A549 (cell line): Measurements from ENCODE around the gene BPI. TPM values are rescaled to one million over a fixed set of nuclear protein-coding genes. Genes with fewer than 3 reads are reported as not detected.

ENCODE experiments used
- ATAC-seq, 2 experiments: fragments of 200-7000 bp in 1 of 2; fragments of >200 bp in 1 of 2; cut with Nextera tagmentation in 1 of 2; cut with Tn5 transposase in 1 of 2; 3 replicates each; pipeline versions ENCODE4 v1.8.0 to v1.9.1; 2018 to 2020; ENCODE audit warnings: mild to moderate bottlenecking in 1 of 2, moderate library complexity in 1 of 2
- CTCF ChIA-PET: fragments of 300-600 bp; sonication (Branson Sonifier 250); formaldehyde crosslinking; extraction: SDS; loops from one replicate; lab custom pipeline; 2021; ENCODE audit warnings: antibody characterized with exemption, inconsistent platforms; lab: Yijun Ruan, JAX
- POLR2A ChIA-PET: fragments of 350-600 bp; formaldehyde crosslinking; extraction: SDS; loops from one replicate; lab custom pipeline; 2021; ENCODE audit warnings: antibody characterized with exemption, inconsistent platforms; lab: Yijun Ruan, JAX
- DNase-seq, 2 experiments: peaks; one replicate each; pipeline versions ENCODE4 v3.0.0 to v3.0.0-alpha.2; 2011 to 2016; ENCODE audit warnings: low read depth in 1 of 2, low spot score in 1 of 2
- FAIRE-seq: peaks from 2 replicates; lab custom pipeline; 2011; peaks lifted over from hg19 to GRCh38; lab: Jason Lieb, UNC
- H3K27ac ChIP-seq, 2 experiments: fragments of >200 bp; sonication (Bioruptor Twin); formaldehyde crosslinking; 3 replicates each; pipeline ENCODE4 v1.5.1; 2016 to 2017
- H3K4me1 ChIP-seq: fragments of >200 bp; sonication (Bioruptor Twin); formaldehyde crosslinking; 3 replicates; pipeline ENCODE4 v1.6.1; 2016
- H3K4me2 ChIP-seq: fragments of >200 bp; sonication (Bioruptor Twin); formaldehyde crosslinking; 3 replicates; pipeline ENCODE4 v1.6.1; 2016
- H3K4me3 ChIP-seq: fragments of >200 bp; sonication (Bioruptor Twin); formaldehyde crosslinking; 3 replicates; pipeline ENCODE4 v1.5.1; 2016
- H3K9me3 ChIP-seq: fragments of >200 bp; sonication (Bioruptor Twin); formaldehyde crosslinking; 3 replicates; pipeline ENCODE4 v1.6.1; 2016
- CBX8 ChIP-seq: fragments of 200-600 bp; sonication (generic); IDR thresholded peaks from 2 replicates; pipeline ENCODE4 v1.6.1; 2016
- CEBPB ChIP-seq, 2 experiments: fragments of >200 bp in 1 of 2; sonication (Bioruptor Twin) in 1 of 2; formaldehyde crosslinking in 1 of 2; IDR thresholded peaks; 2 replicates each; pipeline ENCODE4 v1.6.1; 2012 to 2016
- E2F6 ChIP-seq: IDR thresholded peaks from 2 replicates; pipeline ENCODE4 v1.6.1; 2012; ENCODE audit warnings: low read depth, borderline replicate concordance
- EHF ChIP-seq: fragments of 250-450 bp; sonication (Bioruptor Pico); IDR thresholded peaks from 2 replicates; pipeline ENCODE4 v1.5.0; 2020; ENCODE audit warnings: mild to moderate bottlenecking
- EHMT2 ChIP-seq: fragments of 200-600 bp; sonication (generic); IDR thresholded peaks from 2 replicates; pipeline ENCODE4 v1.6.1; 2016; ENCODE audit warnings: antibody characterized with exemption, low read depth, mild to moderate bottlenecking, moderate library complexity
- ELK1 ChIP-seq: fragments of 150-350 bp; IDR thresholded peaks from 2 replicates; pipeline ENCODE4 v1.6.1; 2014; ENCODE audit warnings: low read depth, mild to moderate bottlenecking, low read length
- EP300 ChIP-seq, 2 experiments: fragments of >200 bp; sonication (Bioruptor Twin); formaldehyde crosslinking; IDR thresholded peaks; 2 replicates in 1 of 2; 3 replicates in 1 of 2; pipeline ENCODE4 v1.6.1; 2016 to 2017
- ESRRA ChIP-seq: fragments of 150-350 bp; IDR thresholded peaks from 2 replicates; pipeline ENCODE4 v1.6.1; 2014; ENCODE audit warnings: mild to moderate bottlenecking, low read length, borderline replicate concordance
- GATA3 ChIP-seq: IDR thresholded peaks from 2 replicates; pipeline ENCODE4 v1.6.1; 2012; ENCODE audit warnings: borderline replicate concordance
- HDAC2 ChIP-seq: fragments of 200-600 bp; sonication (generic); IDR thresholded peaks from 2 replicates; pipeline ENCODE4 v1.6.1; 2016
- HES2 ChIP-seq: fragments of >200 bp; sonication (Bioruptor Twin); formaldehyde crosslinking; IDR thresholded peaks from 2 replicates; pipeline ENCODE4 v1.6.1; 2016
- JUNB ChIP-seq: fragments of >200 bp; sonication (Bioruptor Twin); formaldehyde crosslinking; IDR thresholded peaks from 2 replicates; pipeline ENCODE4 v1.6.1; 2016
- MAZ ChIP-seq: fragments of 150-350 bp; IDR thresholded peaks from 2 replicates; pipeline ENCODE4 v1.6.1; 2014; ENCODE audit warnings: antibody characterized with exemption, low read depth, low read length, borderline replicate concordance
- MYC ChIP-seq: IDR thresholded peaks from 2 replicates; pipeline ENCODE4 v1.6.1; 2012; ENCODE audit warnings: mild to moderate bottlenecking, inconsistent platforms, low read length, improper control_type of control experiment, borderline replicate concordance
- PHF8 ChIP-seq: fragments of 200-600 bp; sonication (generic); IDR thresholded peaks from 2 replicates; pipeline ENCODE4 v1.6.1; 2016; ENCODE audit warnings: low read depth, mild to moderate bottlenecking, antibody characterized with exemption, moderate library complexity, borderline replicate concordance
- POLR2A ChIP-seq: IDR thresholded peaks from 2 replicates; pipeline ENCODE4 v1.6.1; 2012; ENCODE audit warnings: mild to moderate bottlenecking, low read length
- POLR2AphosphoS2 ChIP-seq: conservative IDR thresholded peaks from 2 replicates; pipeline ENCODE4 v1.6.1; 2012; ENCODE audit warnings: low read length, improper control_type of control experiment, inconsistent platforms
- RCOR1 ChIP-seq: fragments of 150-350 bp; IDR thresholded peaks from 2 replicates; pipeline ENCODE4 v1.6.1; 2014; ENCODE audit warnings: antibody characterized with exemption, low read length, low read depth
- REST ChIP-seq: fragments of 200-600 bp; sonication (generic); IDR thresholded peaks from 2 replicates; pipeline ENCODE4 v1.6.1; 2016; ENCODE audit warnings: antibody characterized with exemption, mild to moderate bottlenecking, moderate library complexity
- RFX5 ChIP-seq: fragments of 450-650 bp; IDR thresholded peaks from 2 replicates; pipeline ENCODE4 v1.7.1; 2014; ENCODE audit warnings: antibody characterized with exemption, mild to moderate bottlenecking, moderate library complexity
- RNF2 ChIP-seq: fragments of 200-600 bp; sonication (generic); IDR thresholded peaks from 2 replicates; pipeline ENCODE4 v1.6.1; 2016; ENCODE audit warnings: low read depth, mild to moderate bottlenecking, antibody characterized with exemption, moderate library complexity, borderline replicate concordance
- TP53 ChIP-seq: fragments of 250-450 bp; sonication (Bioruptor Pico); IDR thresholded peaks from 2 replicates; pipeline ENCODE4 v1.5.0; 2021; ENCODE audit warnings: mild to moderate bottlenecking, moderate library complexity
- USF2 ChIP-seq: fragments of 450-650 bp; IDR thresholded peaks from 2 replicates; pipeline ENCODE4 v1.6.1; 2014; ENCODE audit warnings: antibody characterized with exemption
- ZSCAN20 ChIP-seq: fragments of 250-450 bp; sonication (Bioruptor Pico); IDR thresholded peaks from 2 replicates; pipeline ENCODE4 v1.8.0; 2022; ENCODE audit warnings: mild to moderate bottlenecking, moderate library complexity
- WGBS: methylation state at CpG from one replicate; pipeline ENCODE4 v1.1.6; 2017; ENCODE audit errors: missing lambda C conversion rate; 5-methylcytosine and 5-hydroxymethylcytosine counted together
- polyA plus RNA-seq, 4 experiments: library from polyadenylated mRNA; depleted of rRNA in 3 of 4; stranded (reverse); fragments of >200 nt; fragmentation: RNase III in 1 of 4; extraction: RNeasy Plus Mini Kit Qiagen cat#74134 plus additional on column Dnase treatment in 1 of 4; gene quantifications; 2 replicates in 3 of 4; 3 replicates in 1 of 4; pipeline ENCODE4 v1.2.3, GENCODE V29; 2011 to 2017
- TF ChIP-seq, protein P1 (sequence below): fragments of >200 bp; sonication (Bioruptor Twin); formaldehyde crosslinking; IDR thresholded peaks from 3 replicates; pipeline ENCODE4 v1.6.1; 2016
- TF ChIP-seq, protein P2 (sequence below): IDR thresholded peaks from 2 replicates; pipeline ENCODE4 v1.6.1; 2012

BPI gene
- polyA plus RNA-seq, 2 of the 4 experiments (the other 2 are of a cell fraction) = not detected

DNA sequence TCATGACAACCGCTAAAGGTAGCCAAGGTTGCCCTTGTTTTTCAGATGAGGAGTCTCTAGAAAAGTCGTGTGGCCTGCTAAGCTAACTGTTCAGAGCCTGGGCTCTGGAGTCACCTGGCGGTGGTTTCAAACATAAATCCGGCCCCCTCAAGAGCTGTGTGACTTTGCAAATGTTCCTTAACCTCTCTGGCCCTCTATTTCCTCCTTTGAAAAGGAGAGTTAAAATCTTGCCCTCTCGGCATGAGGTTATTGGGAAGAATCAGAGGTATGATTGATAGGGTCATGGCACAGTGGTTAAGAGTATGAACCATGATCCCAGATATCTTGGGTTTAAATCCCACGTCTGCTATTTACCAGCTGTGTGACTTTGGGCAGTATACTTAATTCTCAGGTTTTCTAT, 36.7 kb downstream of the BPI start:
- Histone ChIP-seq H3K9me3 (peaks cover 15% of the 10 kb centered on the region), H3K4me3 (no peak overlapping the region), H3K4me2 (no peak overlapping the region), H3K27ac (no peak overlapping the region)
- ATAC-seq (no peak), DNase-seq (no peak)
- POLR2A ChIA-PET = no interaction called here
- no peak for TF ChIP-seq HDAC2
- no peak for TF ChIP-seq CBX8
- no peak for TF ChIP-seq ZSCAN20 (CRISPR knock-in tag)
- no peak for TF ChIP-seq TP53 (CRISPR knock-in tag)
- TF ChIP-seq PHF8 = no peak
- no peak for TF ChIP-seq USF2
- no peak for TF ChIP-seq MAZ
- TF ChIP-seq HES2 = no peak
- no peak for TF ChIP-seq POLR2AphosphoS2
- TF ChIP-seq ELK1 = no peak
- TF ChIP-seq, protein P1, sequence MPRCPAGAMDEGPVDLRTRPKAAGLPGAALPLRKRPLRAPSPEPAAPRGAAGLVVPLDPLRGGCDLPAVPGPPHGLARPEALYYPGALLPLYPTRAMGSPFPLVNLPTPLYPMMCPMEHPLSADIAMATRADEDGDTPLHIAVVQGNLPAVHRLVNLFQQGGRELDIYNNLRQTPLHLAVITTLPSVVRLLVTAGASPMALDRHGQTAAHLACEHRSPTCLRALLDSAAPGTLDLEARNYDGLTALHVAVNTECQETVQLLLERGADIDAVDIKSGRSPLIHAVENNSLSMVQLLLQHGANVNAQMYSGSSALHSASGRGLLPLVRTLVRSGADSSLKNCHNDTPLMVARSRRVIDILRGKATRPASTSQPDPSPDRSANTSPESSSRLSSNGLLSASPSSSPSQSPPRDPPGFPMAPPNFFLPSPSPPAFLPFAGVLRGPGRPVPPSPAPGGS = no peak
- TF ChIP-seq MYC = no peak
- TF ChIP-seq RCOR1 = no peak
- no peak for TF ChIP-seq POLR2A
- TF ChIP-seq, protein P2, sequence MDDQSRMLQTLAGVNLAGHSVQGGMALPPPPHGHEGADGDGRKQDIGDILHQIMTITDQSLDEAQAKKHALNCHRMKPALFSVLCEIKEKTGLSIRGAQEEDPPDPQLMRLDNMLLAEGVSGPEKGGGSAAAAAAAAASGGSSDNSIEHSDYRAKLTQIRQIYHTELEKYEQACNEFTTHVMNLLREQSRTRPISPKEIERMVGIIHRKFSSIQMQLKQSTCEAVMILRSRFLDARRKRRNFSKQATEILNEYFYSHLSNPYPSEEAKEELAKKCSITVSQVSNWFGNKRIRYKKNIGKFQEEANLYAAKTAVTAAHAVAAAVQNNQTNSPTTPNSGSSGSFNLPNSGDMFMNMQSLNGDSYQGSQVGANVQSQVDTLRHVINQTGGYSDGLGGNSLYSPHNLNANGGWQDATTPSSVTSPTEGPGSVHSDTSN = no peak
- no peak for TF ChIP-seq EP300 (IDR thresholded peaks at IDR 0.05)
- TF ChIP-seq CEBPB (IDR thresholded peaks at IDR 0.05) = no peak
- TF ChIP-seq, all 56 proteins: peak for 0
- CTCF ChIA-PET = interaction anchor here (1.0 kb wide), 1 partner anchor 40 kb away, joined by 3 read pairs; no protein-coding TSS in a partner anchor
- WGBS = 48% methylated on average over 6 of the region's 6 CpGs
- FAIRE-seq = no peak
- peaks cover 8% of the 10 kb centered on the region; the same call in 2 of the 3 replicates for H3K4me1 ChIP-seq

DNA sequence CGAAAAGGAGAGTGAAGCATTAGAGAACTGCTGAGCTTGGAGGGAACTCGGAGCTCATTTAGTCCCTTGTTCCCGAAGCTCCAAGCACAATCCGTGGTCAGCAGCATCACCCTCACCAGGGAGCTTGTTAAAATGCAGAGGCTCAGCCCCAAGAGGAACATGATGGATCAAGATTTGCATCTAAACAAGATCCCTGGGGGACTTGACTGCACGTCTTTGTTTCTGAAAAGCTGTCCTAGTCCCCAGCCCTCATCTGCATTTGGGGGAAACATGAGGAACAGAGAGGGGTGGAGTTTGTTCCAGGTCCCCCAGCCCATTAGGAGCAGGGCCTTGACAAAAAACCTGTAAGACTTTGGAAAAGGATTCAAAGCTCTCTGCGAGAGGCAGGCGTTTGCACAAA, 38.3 kb downstream of the BPI start:
- ChIA-PET CTCF (interaction anchor here (0.9 kb wide), 1 partner anchor 12 kb away, joined by 4 read pairs; no protein-coding TSS in a partner anchor), POLR2A (no interaction called here)
- Histone ChIP-seq H3K4me3 (no peak overlapping the region), H3K4me2 (no peak overlapping the region), H3K27ac (no peak overlapping the region), H3K4me1 (peaks cover 17% of the 10 kb centered on the region), H3K9me3 (peaks cover 13% of the 10 kb centered on the region)
- DNase-seq (no peak), FAIRE-seq (no peak), ATAC-seq (no peak)
- WGBS = 56% methylated on average over 7 of the region's 7 CpGs
- no peak for TF ChIP-seq POLR2AphosphoS2
- TF ChIP-seq EHF (CRISPR knock-in tag) = no peak
- TF ChIP-seq EP300 (IDR thresholded peaks at IDR 0.05) = no peak
- no peak for TF ChIP-seq ESRRA
- TF ChIP-seq REST = no peak
- TF ChIP-seq E2F6 = no peak
- no peak for TF ChIP-seq GATA3
- TF ChIP-seq RNF2 = no peak
- no peak for TF ChIP-seq MAZ
- TF ChIP-seq RFX5 = no peak
- TF ChIP-seq HDAC2 = no peak
- TF ChIP-seq MYC = no peak
- TF ChIP-seq JUNB = no peak
- no peak for TF ChIP-seq USF2
- TF ChIP-seq EHMT2 = no peak
